ENCODE measurements around the gene HMCES. TPM values are rescaled to one million over a fixed set of nuclear protein-coding genes. Genes with fewer than 3 reads are reported as not detected.

Gene HMCES
- total RNA-seq, 1 donor = 29.4 TPM

DNA sequence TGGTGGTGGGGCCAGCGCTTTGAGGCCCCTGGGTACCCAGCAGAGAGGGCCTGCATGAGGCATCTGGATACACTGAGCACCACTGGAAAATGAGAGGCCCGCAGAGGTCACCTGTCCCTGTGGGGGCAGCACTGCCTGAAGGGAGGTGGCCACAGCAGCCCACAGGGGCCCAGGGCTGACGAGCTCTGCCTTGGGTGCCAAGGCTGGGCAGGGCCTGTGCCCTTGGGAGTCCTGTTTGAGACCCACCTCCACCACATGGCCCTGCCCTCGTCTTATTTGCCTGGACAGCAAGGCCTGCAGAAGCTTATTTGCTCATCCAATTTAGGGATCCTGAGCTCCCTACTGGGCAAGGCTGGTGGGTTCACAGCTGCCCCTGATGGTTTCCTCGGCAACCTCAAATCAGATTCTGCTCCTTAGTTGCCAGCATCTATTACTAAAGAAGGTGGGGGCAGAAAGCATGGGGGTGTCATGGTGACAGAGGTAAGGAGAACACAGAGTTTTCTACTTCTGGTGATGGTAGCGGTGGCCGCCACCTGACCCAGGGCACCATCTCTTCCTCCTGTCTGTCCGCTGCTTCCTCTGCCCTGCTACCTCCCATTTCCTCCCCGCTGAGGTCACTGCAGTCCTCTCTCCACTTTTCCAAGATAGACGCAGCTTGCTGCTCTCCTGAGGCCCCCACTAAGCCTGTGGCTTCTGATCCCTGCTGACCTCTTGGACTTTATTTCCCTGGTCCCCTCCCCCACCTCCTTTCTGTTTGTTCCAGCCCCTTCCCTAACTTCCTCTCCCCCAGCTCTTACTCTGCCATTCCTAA, 62.9 kb downstream of the HMCES start:
- DNase-seq (ENCODE audit: low read depth) = no peak
- TF ChIP-seq, protein P1, sequence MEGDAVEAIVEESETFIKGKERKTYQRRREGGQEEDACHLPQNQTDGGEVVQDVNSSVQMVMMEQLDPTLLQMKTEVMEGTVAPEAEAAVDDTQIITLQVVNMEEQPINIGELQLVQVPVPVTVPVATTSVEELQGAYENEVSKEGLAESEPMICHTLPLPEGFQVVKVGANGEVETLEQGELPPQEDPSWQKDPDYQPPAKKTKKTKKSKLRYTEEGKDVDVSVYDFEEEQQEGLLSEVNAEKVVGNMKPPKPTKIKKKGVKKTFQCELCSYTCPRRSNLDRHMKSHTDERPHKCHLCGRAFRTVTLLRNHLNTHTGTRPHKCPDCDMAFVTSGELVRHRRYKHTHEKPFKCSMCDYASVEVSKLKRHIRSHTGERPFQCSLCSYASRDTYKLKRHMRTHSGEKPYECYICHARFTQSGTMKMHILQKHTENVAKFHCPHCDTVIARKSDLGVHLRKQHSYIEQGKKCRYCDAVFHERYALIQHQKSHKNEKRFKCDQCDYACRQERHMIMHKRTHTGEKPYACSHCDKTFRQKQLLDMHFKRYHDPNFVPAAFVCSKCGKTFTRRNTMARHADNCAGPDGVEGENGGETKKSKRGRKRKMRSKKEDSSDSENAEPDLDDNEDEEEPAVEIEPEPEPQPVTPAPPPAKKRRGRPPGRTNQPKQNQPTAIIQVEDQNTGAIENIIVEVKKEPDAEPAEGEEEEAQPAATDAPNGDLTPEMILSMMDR (IDR thresholded peaks at IDR 0.05; ENCODE audit: insufficient read depth, low read depth, low read length) = no peak
- H3K4me3 ChIP-seq (ENCODE audit: low read depth, low read length) = no peak overlapping the region

DNA sequence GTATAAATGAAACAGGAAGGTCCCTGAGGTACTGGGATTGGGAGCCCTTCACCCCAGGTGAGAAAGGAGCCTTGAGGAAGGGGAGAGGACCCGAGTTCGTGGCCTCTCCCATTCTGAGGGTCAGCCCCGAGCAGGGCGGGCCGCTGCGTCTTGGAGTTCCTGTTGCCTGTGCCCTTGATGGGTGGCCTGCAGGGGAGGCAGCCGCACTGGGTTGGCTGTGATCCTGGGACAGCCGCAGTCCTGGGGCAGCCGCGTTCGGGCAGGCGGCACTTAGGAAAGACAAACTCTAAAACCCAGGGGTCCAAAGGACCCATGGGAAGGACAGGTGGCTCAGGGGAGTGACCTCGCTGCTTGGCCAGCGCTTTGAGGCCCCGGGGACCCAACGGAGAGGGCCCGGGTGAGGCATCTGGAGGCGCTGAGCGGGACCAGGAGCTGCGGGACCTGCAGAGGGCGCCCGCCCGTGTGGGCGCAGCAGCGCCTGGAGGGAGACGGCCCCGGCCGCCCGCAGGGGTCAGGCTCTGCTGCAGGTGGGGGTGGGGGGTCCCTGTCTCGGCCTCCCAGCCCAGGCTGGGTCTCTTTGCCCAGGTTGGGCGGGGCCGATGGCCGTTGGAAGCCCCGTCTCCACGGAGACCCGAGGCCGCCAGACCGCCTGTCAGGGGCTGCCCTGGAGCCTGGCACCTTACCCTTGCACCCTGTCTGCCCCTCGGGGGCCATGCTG, 65.1 kb downstream of the HMCES start:
- TF ChIP-seq, protein P1 (IDR thresholded peaks at IDR 0.05; ENCODE audit: insufficient read depth, low read depth, low read length) = peak; percentile 62
- H3K4me3 ChIP-seq (ENCODE audit: low read depth, low read length) = peak overlapping the region; percentile 7
- DNase-seq (ENCODE audit: low read depth) = no peak

DNA sequence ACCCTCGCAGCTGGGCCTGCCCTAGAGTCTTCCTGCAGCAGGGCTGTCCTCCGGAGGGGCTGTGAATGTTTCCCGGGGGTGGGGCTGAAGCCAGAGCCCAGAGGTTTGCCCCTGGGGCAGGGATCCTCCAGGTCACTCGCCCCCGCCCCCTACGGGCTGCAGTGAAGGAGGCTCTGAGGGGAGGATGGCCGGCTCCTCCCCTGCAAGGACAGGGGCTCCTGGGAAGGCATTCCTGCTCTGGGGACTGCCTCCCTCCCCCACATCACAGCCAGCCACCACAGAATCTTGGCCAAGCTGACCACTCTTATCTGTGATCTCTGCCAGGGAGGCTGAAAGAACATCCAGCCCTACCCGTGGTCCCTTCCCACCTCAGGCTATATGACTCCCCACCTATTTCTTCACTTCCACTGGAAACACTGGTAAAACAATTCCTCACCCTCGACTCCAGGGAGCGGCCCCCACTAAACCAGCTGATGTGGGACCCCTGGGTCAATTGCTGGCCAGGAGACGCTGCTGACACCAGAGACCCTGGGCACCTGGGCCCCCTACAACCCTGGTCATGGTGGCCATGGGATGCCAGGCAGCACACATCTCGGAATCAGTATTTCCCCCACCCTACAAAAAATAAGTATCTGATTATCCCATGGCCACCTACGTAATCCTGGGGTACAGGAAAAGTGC, 66.0 kb downstream of the HMCES start:
- DNase-seq (ENCODE audit: low read depth) = no peak
- TF ChIP-seq, protein P1 (IDR thresholded peaks at IDR 0.05; ENCODE audit: insufficient read depth, low read depth, low read length) = no peak
- H3K4me3 ChIP-seq (ENCODE audit: low read depth, low read length) = no peak overlapping the region

DNA sequence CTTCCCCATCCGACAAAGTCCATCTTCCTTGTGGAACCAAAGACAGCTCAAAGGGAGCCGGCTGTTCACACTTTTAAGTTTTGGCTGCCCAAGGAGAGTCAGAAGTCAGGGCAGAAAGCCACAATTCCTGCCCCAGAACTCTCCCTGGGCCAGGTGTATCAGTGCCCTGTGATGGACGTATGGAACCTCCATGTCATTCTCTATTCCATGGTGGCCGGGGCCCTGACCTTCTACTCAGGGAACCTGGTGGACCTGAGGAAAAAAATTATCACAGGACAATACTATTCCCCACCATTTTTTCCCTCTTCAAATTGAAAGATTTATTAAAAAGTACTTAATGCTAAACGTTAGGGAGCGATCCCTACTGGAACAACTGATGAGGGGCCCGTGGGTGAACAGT, 66.6 kb downstream of the HMCES start:
- H3K4me3 ChIP-seq (ENCODE audit: low read depth, low read length) = no peak overlapping the region
- TF ChIP-seq, protein P1 (IDR thresholded peaks at IDR 0.05; ENCODE audit: insufficient read depth, low read depth, low read length) = no peak
- no peak for DNase-seq (ENCODE audit: low read depth)

DNA sequence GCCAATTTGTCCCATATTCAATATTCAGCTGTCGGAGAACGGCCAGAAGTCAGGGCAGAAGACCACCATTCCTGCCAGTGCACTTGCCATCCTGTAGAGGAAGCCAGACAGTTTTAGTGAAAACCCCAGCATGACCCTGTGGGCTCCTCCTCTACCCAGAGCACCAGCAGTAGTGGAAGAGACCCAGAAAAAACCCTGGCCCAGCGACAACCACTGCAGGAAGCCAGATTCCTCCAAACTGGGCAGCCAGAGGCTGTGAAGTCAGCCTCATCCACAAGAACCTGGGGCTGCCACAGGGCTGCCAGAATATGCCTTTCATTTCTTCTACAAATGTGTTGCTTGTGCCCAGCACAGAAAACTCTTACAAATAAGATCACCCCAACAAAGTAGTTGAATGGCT, 67.3 kb downstream of the HMCES start:
- no peak overlapping the region for H3K4me3 ChIP-seq (ENCODE audit: low read depth, low read length)
- no peak for DNase-seq (ENCODE audit: low read depth)
- TF ChIP-seq, protein P1 (IDR thresholded peaks at IDR 0.05; ENCODE audit: insufficient read depth, low read depth, low read length) = no peak

DNA sequence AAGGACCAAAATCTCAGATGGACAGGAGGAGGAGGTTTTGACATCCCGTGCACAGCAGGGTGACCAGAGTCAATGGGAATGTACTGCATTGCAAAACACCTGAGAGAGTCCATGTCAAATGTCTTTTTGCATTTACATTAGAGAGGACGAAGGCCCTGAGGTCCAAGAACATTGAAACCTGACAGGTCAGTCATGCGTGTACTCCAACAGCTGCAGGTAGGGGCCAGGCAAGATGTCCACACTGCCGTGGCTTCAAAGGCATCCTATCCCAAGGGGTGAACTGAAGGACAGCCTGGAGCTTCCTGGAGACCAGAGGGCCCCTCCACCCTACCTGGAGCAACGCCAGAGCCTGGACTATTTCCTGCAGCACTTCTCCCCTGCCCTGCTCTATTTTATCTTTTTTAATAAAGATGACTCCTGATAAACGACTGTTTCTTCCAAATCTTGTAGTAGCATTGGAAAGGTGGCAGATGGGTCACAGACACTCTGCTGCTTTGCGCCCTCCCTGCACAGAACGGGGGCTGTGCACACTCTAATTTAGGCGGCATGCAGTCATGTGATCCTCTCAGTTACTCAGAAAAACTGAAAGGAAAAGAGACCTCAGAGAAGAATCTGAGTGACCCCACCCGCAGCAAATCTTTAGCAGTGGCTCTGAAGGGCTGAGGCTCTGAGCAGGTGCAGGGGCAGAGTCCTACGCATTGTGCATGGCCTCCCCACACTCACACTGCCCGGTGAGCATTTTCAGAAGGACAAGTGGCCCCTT, 68.2 kb downstream of the HMCES start:
- H3K4me3 ChIP-seq (ENCODE audit: low read depth, low read length) = no peak overlapping the region
- TF ChIP-seq, protein P1 (IDR thresholded peaks at IDR 0.05; ENCODE audit: insufficient read depth, low read depth, low read length) = no peak
- DNase-seq (ENCODE audit: low read depth) = no peak
